Measurements from ENCODE around the gene BCL6. TPM values are rescaled to one million over a fixed set of nuclear protein-coding genes. Genes with fewer than 3 reads are reported as not detected.

The BCL6 gene
- total and polyA plus RNA-seq, 9 of the 15 experiments (the other 6 are each of a cell fraction or from before 2014, with no cell fraction given), result 0.08 to 3.5 (median 1.6) TPM

GRCh38 chr3:187792521-187792920 is 47.3 kb upstream of the BCL6 start:
- Histone ChIP-seq H3K4me1 (replicated peaks in 1 of 2; ENCODE audit: control insufficient read depth in 2 of 2, insufficient read depth in 2 of 2, low read length in 2 of 2) (no peaks in the 10 kb centered on the region), H3K79me2 (ENCODE audit: control insufficient read depth, insufficient read depth, low read length) (no peaks in the 10 kb centered on the region), H2AFZ (ENCODE audit: low read depth, low read length) (no peak overlapping the region), H3K9me1 (ENCODE audit: control insufficient read depth, insufficient read depth, low read length) (no peaks in the 10 kb centered on the region), H3K27me3 (ENCODE audit: control insufficient read depth in 2 of 2, insufficient read depth in 2 of 2, low read length in 2 of 2) (peaks cover 0 to 29% of the 10 kb centered on the region in 2 experiments; a peak in 3 of 5 replicates), H3K27ac (ENCODE audit: extremely low read depth, low read depth, low read length) (no peak overlapping the region), H3K4me3 (no peak overlapping the region), H3K9ac (ENCODE audit: insufficient read depth in 1 of 2, low read depth in 2 of 2, low read length in 2 of 2) (no peak overlapping the region), H4K20me1 (replicated peaks; ENCODE audit: control insufficient read depth, insufficient read depth, low read length) (no peaks in the 10 kb centered on the region), H3K36me3 (ENCODE audit: control insufficient read depth, insufficient read depth, low read length) (no peaks in the 10 kb centered on the region), H3K9me3 (replicated peaks; ENCODE audit: control insufficient read depth, insufficient read depth, low read depth, low read length) (no peaks in the 10 kb centered on the region), H3K4me2 (ENCODE audit: insufficient read depth, low read length) (no peak overlapping the region)
- TF ChIP-seq PRMT5 (CRISPR knock-in tag; IDR thresholded peaks at IDR 0.05) (no peak), ZNF23 (CRISPR knock-in tag; IDR thresholded peaks at IDR 0.05) (no peak), SP1 (CRISPR knock-in tag; IDR thresholded peaks at IDR 0.05) (no peak), YY1 (IDR thresholded peaks at IDR 0.05; ENCODE audit: borderline replicate concordance in 1 of 3, control insufficient read depth in 1 of 3, extremely low read depth in 1 of 3, insufficient read depth in 3 of 3, insufficient read length in 1 of 3, insufficient replicate concordance in 2 of 3, low read depth in 1 of 3, low read length in 2 of 3) (no peak)
- no TSS peak for BruUV-seq (replicated peaks)
- ATAC-seq (no peak), FAIRE-seq (no peak), DNase-seq (ENCODE audit: extremely low read depth in 1 of 4, low spot score in 3 of 4) (no peak)
- intact Hi-C loops (cut with micrococcal nuclease) (no loop called here), in situ Hi-C loops (cut with MboI) (no loop called here)
- CTCF ChIA-PET (ENCODE audit: low intra/inter-chr PET ratio), result no interaction called here
- POLR2A ChIA-PET, result no interaction called here
- WGBS (ENCODE audit: insufficient coverage, low coverage, missing lambda C conversion rate), result 4% methylated on average over 3 of the region's 3 CpGs

GRCh38 chr3:187789872-187790271 is 44.6 kb upstream of the BCL6 start:
- intact Hi-C loops (cut with micrococcal nuclease), result no loop called here
- FAIRE-seq, result no peak
- TF ChIP-seq HDAC3 (IDR thresholded peaks at IDR 0.05; ENCODE audit: borderline replicate concordance, partially characterized antibody), result no peak
- no peak for TF ChIP-seq NFE2L1 (tag; IDR thresholded peaks at IDR 0.05; ENCODE audit: borderline replicate concordance, low read depth)
- TF ChIP-seq MXI1 (IDR thresholded peaks at IDR 0.05; ENCODE audit: low read depth, low read length), result no peak
- no peak for TF ChIP-seq ZBTB1 (CRISPR knock-in tag; IDR thresholded peaks at IDR 0.05; ENCODE audit: borderline replicate concordance, low read depth)
- no peak for TF ChIP-seq NRF1 (conservative IDR thresholded peaks at IDR 0.05 in 1 of 2, IDR thresholded peaks at IDR 0.05 in 1 of 2)
- TF ChIP-seq ARID2 (IDR thresholded peaks at IDR 0.05), result no peak
- TF ChIP-seq MTF1 (CRISPR knock-in tag; IDR thresholded peaks at IDR 0.05; ENCODE audit: borderline replicate concordance), result no peak
- no peak for TF ChIP-seq ZNF24 (IDR thresholded peaks at IDR 0.05)
- no peak for TF ChIP-seq ESRRB (CRISPR knock-in tag; IDR thresholded peaks at IDR 0.05; ENCODE audit: borderline replicate concordance)
- TF ChIP-seq KHSRP (IDR thresholded peaks at IDR 0.05), result no peak
- no peak for TF ChIP-seq TAL1 (IDR thresholded peaks at IDR 0.05)
- TF ChIP-seq CHD4 (IDR thresholded peaks at IDR 0.05; ENCODE audit: insufficient read depth, insufficient replicate concordance, low read depth, low read length, poor library complexity, severe bottlenecking), result no peak
- no peak for TF ChIP-seq ZNF280B (CRISPR knock-in tag; IDR thresholded peaks at IDR 0.05)

More at GRCh38 chr3:187789872-187790271, 44.6 kb upstream of the BCL6 start:
- ATAC-seq, result no peak
- WGBS (ENCODE audit: insufficient coverage, low coverage, missing lambda C conversion rate), result 0% methylated on average over 2 of the region's 3 CpGs
- no peaks in the 10 kb centered on the region for H3K9me3 ChIP-seq (replicated peaks; ENCODE audit: control insufficient read depth, insufficient read depth, low read depth, low read length)
- ChIA-PET POLR2A (no interaction called here), CTCF (ENCODE audit: low intra/inter-chr PET ratio) (no interaction called here)
- H3K27me3 ChIP-seq (ENCODE audit: control insufficient read depth in 2 of 2, insufficient read depth in 2 of 2, low read length in 2 of 2), result peaks cover 0 to 20% of the 10 kb centered on the region in 2 experiments; a peak in 2 of 5 replicates
- DNase-seq (ENCODE audit: extremely low read depth in 1 of 4, low spot score in 3 of 4), result no peak
- no peaks in the 10 kb centered on the region for H3K9me1 ChIP-seq (ENCODE audit: control insufficient read depth, insufficient read depth, low read length)
- no peak overlapping the region for H2AFZ ChIP-seq (ENCODE audit: low read depth, low read length)
- H4K20me1 ChIP-seq (replicated peaks; ENCODE audit: control insufficient read depth, insufficient read depth, low read length), result no peaks in the 10 kb centered on the region
- H3K36me3 ChIP-seq (ENCODE audit: control insufficient read depth, insufficient read depth, low read length), result no peaks in the 10 kb centered on the region
- H3K79me2 ChIP-seq (ENCODE audit: control insufficient read depth, insufficient read depth, low read length), result no peaks in the 10 kb centered on the region
- no TSS peak for BruUV-seq (replicated peaks)
- no peak overlapping the region for H3K4me3 ChIP-seq
- H3K4me2 ChIP-seq (ENCODE audit: insufficient read depth, low read length), result no peak overlapping the region
- no peak overlapping the region for H3K27ac ChIP-seq (ENCODE audit: extremely low read depth, low read depth, low read length)
- in situ Hi-C loops (cut with MboI), result no loop called here
- H3K9ac ChIP-seq (ENCODE audit: insufficient read depth in 1 of 2, low read depth in 2 of 2, low read length in 2 of 2), result no peak overlapping the region
- no peaks in the 10 kb centered on the region for H3K4me1 ChIP-seq (replicated peaks in 1 of 2; ENCODE audit: control insufficient read depth in 2 of 2, insufficient read depth in 2 of 2, low read length in 2 of 2)
